WTC11 (cell line): ENCODE measurements around the gene CLSTN2.

Experiments
- ATF6 ChIP-seq: sonication (generic); formaldehyde crosslinking; IDR thresholded peaks from 2 replicates; pipeline ENCODE4 v1.8.1; 2023; ENCODE audit warnings: mild to moderate bottlenecking, missing genetic modification reagents
- CTCF ChIP-seq: fragments of 200-600 bp; IDR thresholded peaks from 2 replicates; pipeline ENCODE4 v1.8.0; 2022; ENCODE audit warnings: antibody characterized with exemption
- ESRRA ChIP-seq: sonication (generic); formaldehyde crosslinking; IDR thresholded peaks from 2 replicates; pipeline ENCODE4 v1.8.1; 2022; ENCODE audit warnings: mild to moderate bottlenecking, missing genetic modification reagents, borderline replicate concordance
- ETV6 ChIP-seq: sonication (generic); formaldehyde crosslinking; IDR thresholded peaks from 2 replicates; pipeline ENCODE4 v1.8.1; 2022; ENCODE audit warnings: mild to moderate bottlenecking, missing genetic modification reagents
- IRF1 ChIP-seq: sonication (generic); formaldehyde crosslinking; IDR thresholded peaks from 2 replicates; pipeline ENCODE4 v1.8.0; 2023; ENCODE audit warnings: missing genetic modification reagents
- SP1 ChIP-seq: sonication (generic); formaldehyde crosslinking; conservative IDR thresholded peaks from 2 replicates; pipeline ENCODE4 v1.8.1; 2022; ENCODE audit warnings: missing genetic modification reagents
- USF1 ChIP-seq: sonication (generic); formaldehyde crosslinking; IDR thresholded peaks from 2 replicates; pipeline ENCODE4 v1.8.0; 2022; ENCODE audit warnings: mild to moderate bottlenecking, missing genetic modification reagents
- USF2 ChIP-seq: sonication (generic); formaldehyde crosslinking; IDR thresholded peaks from 2 replicates; pipeline ENCODE4 v1.8.1; 2023; ENCODE audit warnings: mild to moderate bottlenecking, missing genetic modification reagents, moderate library complexity
- TF ChIP-seq, protein P1 (sequence below): sonication (generic); formaldehyde crosslinking; IDR thresholded peaks from 2 replicates; pipeline ENCODE4 v1.8.0; 2022; ENCODE audit warnings: missing genetic modification reagents

- TF ChIP-seq ETV6 (CRISPR knock-in tag) (no peak), USF1 (no peak), SP1 (no peak), USF2 (CRISPR knock-in tag) (no peak), ESRRA (CRISPR knock-in tag) (no peak), ATF6 (CRISPR knock-in tag) (no peak), CTCF (no peak), IRF1 (CRISPR knock-in tag) (no peak)
- TF ChIP-seq, protein P1, sequence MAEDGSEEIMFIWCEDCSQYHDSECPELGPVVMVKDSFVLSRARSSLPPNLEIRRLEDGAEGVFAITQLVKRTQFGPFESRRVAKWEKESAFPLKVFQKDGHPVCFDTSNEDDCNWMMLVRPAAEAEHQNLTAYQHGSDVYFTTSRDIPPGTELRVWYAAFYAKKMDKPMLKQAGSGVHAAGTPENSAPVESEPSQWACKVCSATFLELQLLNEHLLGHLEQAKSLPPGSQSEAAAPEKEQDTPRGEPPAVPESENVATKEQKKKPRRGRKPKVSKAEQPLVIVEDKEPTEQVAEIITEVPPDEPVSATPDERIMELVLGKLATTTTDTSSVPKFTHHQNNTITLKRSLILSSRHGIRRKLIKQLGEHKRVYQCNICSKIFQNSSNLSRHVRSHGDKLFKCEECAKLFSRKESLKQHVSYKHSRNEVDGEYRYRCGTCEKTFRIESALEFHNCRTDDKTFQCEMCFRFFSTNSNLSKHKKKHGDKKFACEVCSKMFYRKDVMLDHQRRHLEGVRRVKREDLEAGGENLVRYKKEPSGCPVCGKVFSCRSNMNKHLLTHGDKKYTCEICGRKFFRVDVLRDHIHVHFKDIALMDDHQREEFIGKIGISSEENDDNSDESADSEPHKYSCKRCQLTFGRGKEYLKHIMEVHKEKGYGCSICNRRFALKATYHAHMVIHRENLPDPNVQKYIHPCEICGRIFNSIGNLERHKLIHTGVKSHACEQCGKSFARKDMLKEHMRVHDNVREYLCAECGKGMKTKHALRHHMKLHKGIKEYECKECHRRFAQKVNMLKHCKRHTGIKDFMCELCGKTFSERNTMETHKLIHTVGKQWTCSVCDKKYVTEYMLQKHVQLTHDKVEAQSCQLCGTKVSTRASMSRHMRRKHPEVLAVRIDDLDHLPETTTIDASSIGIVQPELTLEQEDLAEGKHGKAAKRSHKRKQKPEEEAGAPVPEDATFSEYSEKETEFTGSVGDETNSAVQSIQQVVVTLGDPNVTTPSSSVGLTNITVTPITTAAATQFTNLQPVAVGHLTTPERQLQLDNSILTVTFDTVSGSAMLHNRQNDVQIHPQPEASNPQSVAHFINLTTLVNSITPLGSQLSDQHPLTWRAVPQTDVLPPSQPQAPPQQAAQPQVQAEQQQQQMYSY: no peak
Measured at GRCh38 chr3:140135461-140135860, 200.5 kb downstream of the CLSTN2 start.
